Measurements from ENCODE around the gene ALG9.

Gene ALG9

GRCh38 chr11:111737444-111738210, 133.8 kb downstream of the ALG9 start:
- TF ChIP-seq, protein P1, sequence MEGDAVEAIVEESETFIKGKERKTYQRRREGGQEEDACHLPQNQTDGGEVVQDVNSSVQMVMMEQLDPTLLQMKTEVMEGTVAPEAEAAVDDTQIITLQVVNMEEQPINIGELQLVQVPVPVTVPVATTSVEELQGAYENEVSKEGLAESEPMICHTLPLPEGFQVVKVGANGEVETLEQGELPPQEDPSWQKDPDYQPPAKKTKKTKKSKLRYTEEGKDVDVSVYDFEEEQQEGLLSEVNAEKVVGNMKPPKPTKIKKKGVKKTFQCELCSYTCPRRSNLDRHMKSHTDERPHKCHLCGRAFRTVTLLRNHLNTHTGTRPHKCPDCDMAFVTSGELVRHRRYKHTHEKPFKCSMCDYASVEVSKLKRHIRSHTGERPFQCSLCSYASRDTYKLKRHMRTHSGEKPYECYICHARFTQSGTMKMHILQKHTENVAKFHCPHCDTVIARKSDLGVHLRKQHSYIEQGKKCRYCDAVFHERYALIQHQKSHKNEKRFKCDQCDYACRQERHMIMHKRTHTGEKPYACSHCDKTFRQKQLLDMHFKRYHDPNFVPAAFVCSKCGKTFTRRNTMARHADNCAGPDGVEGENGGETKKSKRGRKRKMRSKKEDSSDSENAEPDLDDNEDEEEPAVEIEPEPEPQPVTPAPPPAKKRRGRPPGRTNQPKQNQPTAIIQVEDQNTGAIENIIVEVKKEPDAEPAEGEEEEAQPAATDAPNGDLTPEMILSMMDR (IDR thresholded peaks at IDR 0.05; ENCODE audit: low read depth, low read length, missing control alignments): no peak
- DNase-seq (ENCODE audit: low read depth): no peak

GRCh38 chr11:111736621-111737443, 134.5 kb downstream of the ALG9 start:
- TF ChIP-seq, protein P1 (IDR thresholded peaks at IDR 0.05; ENCODE audit: low read depth, low read length, missing control alignments): no peak
- no peak for DNase-seq (ENCODE audit: low read depth)
- no peak overlapping the region for H3K4me3 ChIP-seq (ENCODE audit: low read depth, low read length)

More at GRCh38 chr11:111737444-111738210, 133.8 kb downstream of the ALG9 start:
- H3K4me3 ChIP-seq (ENCODE audit: low read depth, low read length): no peak overlapping the region
